Liver (tissue), 9 donors: ENCODE data around the gene FGF14. TPM values are rescaled to one million over a fixed set of nuclear protein-coding genes. Genes with fewer than 3 reads are reported as not detected.

Source experiments
- DNase-seq: peaks from one replicate; pipeline ENCODE4 v3.0.0-alpha.2; 2017; ENCODE audit warnings: low spot score
- H3K27ac ChIP-seq, 2 donors: one replicate each; pipeline ENCODE4 v1.7.0; 2013; ENCODE audit warnings: inconsistent platforms in 2 of 2, low read length in 2 of 2, control low read depth in 1 of 2, low read depth in 1 of 2, mild to moderate bottlenecking in 1 of 2
- H3K27me3 ChIP-seq, 4 donors: one replicate each; pipeline versions ENCODE4 v1.6.1 to v1.7.0; 2013; ENCODE audit warnings: low read length in 3 of 4, inconsistent platforms in 1 of 4, mild to moderate bottlenecking in 1 of 4, moderate library complexity in 1 of 4; ENCODE audit not compliant: control insufficient read depth in 4 of 4, insufficient read depth in 4 of 4
- H3K36me3 ChIP-seq, 4 donors: one replicate each; pipeline versions ENCODE4 v1.6.1 to v1.7.0; 2013; ENCODE audit warnings: low read length in 3 of 4, mild to moderate bottlenecking in 3 of 4, low read depth in 1 of 4, moderate library complexity in 1 of 4; ENCODE audit not compliant: control insufficient read depth in 4 of 4, insufficient read depth in 3 of 4
- H3K4me1 ChIP-seq, 4 donors: one replicate each; pipeline versions ENCODE4 v1.6.1 to v1.7.0; 2013; ENCODE audit warnings: low read length in 3 of 4, mild to moderate bottlenecking in 3 of 4, moderate library complexity in 1 of 4; ENCODE audit not compliant: control insufficient read depth in 4 of 4, insufficient read depth in 4 of 4
- H3K4me3 ChIP-seq, 3 donors: one replicate each; pipeline versions ENCODE4 v1.6.1 to v1.7.0; 2013; ENCODE audit warnings: low read length in 3 of 3, control low read depth in 1 of 3, low read depth in 1 of 3, mild to moderate bottlenecking in 1 of 3
- H3K9ac ChIP-seq, 2 donors: one replicate each; pipeline ENCODE4 v1.7.0; 2013; ENCODE audit warnings: low read length in 2 of 2, mild to moderate bottlenecking in 2 of 2, moderate library complexity in 2 of 2, control low read depth in 1 of 2, low read depth in 1 of 2
- H3K9me3 ChIP-seq, 4 donors: one replicate each; pipeline versions ENCODE4 v1.6.1 to v1.7.0; 2013; ENCODE audit warnings: low read length in 3 of 4; ENCODE audit not compliant: control insufficient read depth in 4 of 4
- ATF3 ChIP-seq: IDR thresholded peaks from 2 replicates; pipeline ENCODE4 v1.6.1; 2016; ENCODE audit warnings: antibody characterized with exemption
- CTCF ChIP-seq: fragments of 150-350 bp; IDR thresholded peaks from 2 replicates; pipeline ENCODE4 v1.5.1; 2017; ENCODE audit warnings: improper control_type of control experiment, low read depth, low read length; ENCODE audit not compliant: missing input control
- EGR1 ChIP-seq, 2 donors: IDR thresholded peaks; 2 replicates each; pipeline ENCODE4 v1.6.1; 2016 to 2018; ENCODE audit warnings: antibody characterized with exemption in 2 of 2, low read depth in 2 of 2
- FOXA1 ChIP-seq: IDR thresholded peaks from 2 replicates; pipeline ENCODE4 v1.6.1; 2016; ENCODE audit warnings: antibody characterized with exemption
- FOXA2 ChIP-seq: IDR thresholded peaks from 2 replicates; pipeline ENCODE4 v1.6.1; 2016; ENCODE audit warnings: antibody characterized with exemption
- GABPA ChIP-seq, 2 donors: IDR thresholded peaks in 1 of 2; conservative IDR thresholded peaks in 1 of 2; 2 replicates each; pipeline ENCODE4 v1.6.1; 2016; ENCODE audit warnings: antibody characterized with exemption in 2 of 2, mild to moderate bottlenecking in 1 of 2, moderate library complexity in 1 of 2
- HNF4A ChIP-seq, 2 donors: conservative IDR thresholded peaks; 2 replicates each; pipeline ENCODE4 v1.6.1; 2016; ENCODE audit warnings: antibody characterized with exemption in 2 of 2, mild to moderate bottlenecking in 2 of 2
- HNF4G ChIP-seq: IDR thresholded peaks from 2 replicates; pipeline ENCODE4 v1.6.1; 2016; ENCODE audit warnings: antibody characterized with exemption
- JUND ChIP-seq, 2 donors: IDR thresholded peaks; 2 replicates each; pipeline ENCODE4 v1.6.1; 2016; ENCODE audit warnings: antibody characterized with exemption in 2 of 2
- MAX ChIP-seq: IDR thresholded peaks from 2 replicates; pipeline ENCODE4 v1.6.1; 2016; ENCODE audit warnings: antibody characterized with exemption
- NR2F2 ChIP-seq: IDR thresholded peaks from 2 replicates; pipeline ENCODE4 v1.6.1; 2016; ENCODE audit warnings: antibody characterized with exemption
- RAD21 ChIP-seq, 2 donors: IDR thresholded peaks; 2 replicates each; pipeline ENCODE4 v1.6.1; 2016; ENCODE audit warnings: antibody characterized with exemption in 2 of 2, mild to moderate bottlenecking in 2 of 2
- REST ChIP-seq: IDR thresholded peaks from 2 replicates; pipeline ENCODE4 v1.6.1; 2016; ENCODE audit warnings: antibody characterized with exemption, mild to moderate bottlenecking
- RXRA ChIP-seq, 2 donors: IDR thresholded peaks; 2 replicates each; pipeline ENCODE4 v1.6.1; 2017 to 2018; ENCODE audit warnings: antibody characterized with exemption in 2 of 2, mild to moderate bottlenecking in 1 of 2
- SP1 ChIP-seq: IDR thresholded peaks from 2 replicates; pipeline ENCODE4 v1.6.1; 2018; ENCODE audit warnings: antibody characterized with exemption, mild to moderate bottlenecking
- TAF1 ChIP-seq: conservative IDR thresholded peaks from 2 replicates; pipeline ENCODE4 v1.6.1; 2016; ENCODE audit warnings: antibody characterized with exemption, mild to moderate bottlenecking
- YY1 ChIP-seq: IDR thresholded peaks from 2 replicates; pipeline ENCODE4 v1.6.1; 2016; ENCODE audit warnings: antibody characterized with exemption, mild to moderate bottlenecking
- ZBTB33 ChIP-seq: IDR thresholded peaks from 2 replicates; pipeline ENCODE4 v1.6.1; 2016; ENCODE audit warnings: antibody characterized with exemption
- WGBS: extraction: QIAGEN DNeasy Blood & Tissue Kit; methylation state at CpG from one replicate; pipeline ENCODE4 v1.1.7; 2013; 5-methylcytosine and 5-hydroxymethylcytosine counted together
- polyA plus RNA-seq, 2 donors: library from polyadenylated mRNA; stranded (reverse) in 1 of 2; unstranded in 1 of 2; fragments of 200-250 nt in 1 of 2; fragments of >200 nt in 1 of 2; fragmentation: Nextera tagmentation in 1 of 2; extraction: Ambion mirVana in 1 of 2; gene quantifications; one replicate each; pipeline versions ENCODE4 v1.2.1 to v1.2.3, GENCODE V29; 2013 to 2015
- total RNA-seq, 2 donors: library from RNA; depleted of rRNA; stranded (reverse); fragments of >200 nt; gene quantifications; one replicate each; pipeline ENCODE4 v1.2.3, GENCODE V29; 2014
- donor health status: healthy.
- donor health status: healthy.
- donor health status: healthy.
- donor health status: healthy.
- donor health status: healthy.

The FGF14 gene
- total and polyA plus RNA-seq, 4 donors: 0.05 to 3.3 (median 1.0) TPM

GRCh38 chr13:101833671-101834070, 568.2 kb downstream of the FGF14 start:
- WGBS: 68% methylated on average over 3 of the region's 3 CpGs
- TF ChIP-seq REST (no peak), JUND (IDR thresholded peaks at IDR 0.05) (no peak), GABPA (IDR thresholded peaks at IDR 0.05 in 1 of 2, conservative IDR thresholded peaks at IDR 0.05 in 1 of 2) (no peak), ZBTB33 (no peak), FOXA2 (no peak), HNF4A (conservative IDR thresholded peaks at IDR 0.05) (no peak), NR2F2 (no peak), EGR1 (IDR thresholded peaks at IDR 0.05; ENCODE audit: low read depth in 2 of 2) (no peak), MAX (no peak), SP1 (no peak), CTCF (no peak), HNF4G (no peak), TAF1 (no peak), YY1 (no peak), ATF3 (no peak), RAD21 (IDR thresholded peaks at IDR 0.05) (no peak), FOXA1 (no peak), RXRA (IDR thresholded peaks at IDR 0.05) (no peak)

GRCh38 chr13:101830035-101830434, 571.8 kb downstream of the FGF14 start:
- Histone ChIP-seq H3K27ac (no peak overlapping the region), H3K4me1 (no peaks in the 10 kb centered on the region), H3K27me3 (no peaks in the 10 kb centered on the region), H3K9ac (no peak overlapping the region), H3K4me3 (no peak overlapping the region), H3K9me3 (peaks cover 0 to 5% (median under 1%) of the 10 kb centered on the region in 4 donors), H3K36me3 (no peaks in the 10 kb centered on the region)
- WGBS: 57% methylated on average over 2 of the region's 2 CpGs
- no peak for DNase-seq
- TF ChIP-seq ATF3: no peak
- no peak for TF ChIP-seq JUND (IDR thresholded peaks at IDR 0.05)
- no peak for TF ChIP-seq HNF4A (conservative IDR thresholded peaks at IDR 0.05)
- no peak for TF ChIP-seq SP1
- TF ChIP-seq RAD21 (IDR thresholded peaks at IDR 0.05): no peak
- no peak for TF ChIP-seq EGR1 (IDR thresholded peaks at IDR 0.05; ENCODE audit: low read depth in 2 of 2)
- TF ChIP-seq GABPA (IDR thresholded peaks at IDR 0.05 in 1 of 2, conservative IDR thresholded peaks at IDR 0.05 in 1 of 2): no peak
- TF ChIP-seq CTCF: no peak
- no peak for TF ChIP-seq NR2F2
- TF ChIP-seq MAX: no peak

More at GRCh38 chr13:101833671-101834070, 568.2 kb downstream of the FGF14 start:
- Histone ChIP-seq H3K4me3 (no peak overlapping the region), H3K4me1 (peaks cover 0 to 3% (median 0%) of the 10 kb centered on the region in 4 donors), H3K27ac (no peak overlapping the region), H3K9me3 (peaks cover 0 to 5% (median under 1%) of the 10 kb centered on the region in 4 donors), H3K36me3 (no peaks in the 10 kb centered on the region), H3K27me3 (no peaks in the 10 kb centered on the region), H3K9ac (no peak overlapping the region)
- no peak for DNase-seq
